GM18868 (cell line): ENCODE results near the gene ZNF212.
A peak's percentile ranks its signal among the peaks of the same experiment; 100 is the strongest.
"Not testable (repeated sequence)": the region's sequence is repeated elsewhere in the genome, so short reads cannot be mapped to it uniquely, and the experiment has no call there.

Experiments
- ATAC-seq: cut with Tn5 transposase; IDR thresholded peaks from one replicate; pipeline ENCODE4 v1.9.1; 2021; ENCODE audit warnings: mild to moderate bottlenecking, moderate library complexity; ENCODE audit not compliant: unreplicated experiment

The ZNF212 gene

GRCh38 chr7:149218469-149219420, 20.7 kb upstream of the ZNF212 start:
- ATAC-seq: no peak

GRCh38 chr7:149220534-149220933, 18.9 kb upstream of the ZNF212 start:
- no peak for ATAC-seq

- ATAC-seq: no peak
These were observed 16.3 kb upstream of the ZNF212 start for GRCh38 chr7:149223176-149223575.

- ATAC-seq: no peak
These were observed 15.7 kb upstream of the ZNF212 start for GRCh38 chr7:149223761-149224160.

GRCh38 chr7:149224352-149224751, 15.1 kb upstream of the ZNF212 start:
- ATAC-seq: no peak

GRCh38 chr7:149225106-149225505, 14.3 kb upstream of the ZNF212 start:
- no peak for ATAC-seq

GRCh38 chr7:149225656-149226055, 13.8 kb upstream of the ZNF212 start:
- no peak for ATAC-seq

- ATAC-seq: not testable (repeated sequence)
These were observed 13.1 kb upstream of the ZNF212 start for GRCh38 chr7:149226366-149226765.

GRCh38 chr7:149226840-149227494, 12.5 kb upstream of the ZNF212 start:
- ATAC-seq: no peak

- ATAC-seq: no peak
These were observed 10.5 kb upstream of the ZNF212 start for GRCh38 chr7:149228831-149229471.

- no peak for ATAC-seq
These were observed 9.9 kb upstream of the ZNF212 start for GRCh38 chr7:149229526-149229925.

GRCh38 chr7:149232362-149232761, 7.1 kb upstream of the ZNF212 start:
- ATAC-seq: no peak

GRCh38 chr7:149233655-149234204, 5.7 kb upstream of the ZNF212 start:
- not testable (repeated sequence) for ATAC-seq

GRCh38 chr7:149237502-149237901, 1.9 kb upstream of the ZNF212 start:
- ATAC-seq: no peak

GRCh38 chr7:149238051-149238450, 1.4 kb upstream of the ZNF212 start:
- ATAC-seq: no peak

- no peak for ATAC-seq
These were observed 1.2 kb downstream of the ZNF212 start for GRCh38 chr7:149240637-149241036.

GRCh38 chr7:149241696-149242095, 2.2 kb downstream of the ZNF212 start:
- no peak for ATAC-seq

GRCh38 chr7:149245244-149245643, 5.8 kb downstream of the ZNF212 start:
- peak; percentile 64 for ATAC-seq

GRCh38 chr7:149245744-149246143, 6.3 kb downstream of the ZNF212 start:
- peak; percentile 22 for ATAC-seq

GRCh38 chr7:149248777-149249176, 9.3 kb downstream of the ZNF212 start:
- peak; percentile 43 for ATAC-seq

- ATAC-seq: not testable (repeated sequence)
These were observed 10.7 kb downstream of the ZNF212 start for GRCh38 chr7:149250151-149250550.
